HepG2 (cell line): ENCODE data around the gene MMP24OS. TPM values are rescaled to one million over a fixed set of nuclear protein-coding genes. Genes with fewer than 3 reads are reported as not detected.

Source experiments
- CCDC6 ChIP-seq: sonication (generic); formaldehyde crosslinking; IDR thresholded peaks from 2 replicates; pipeline ENCODE4 v1.8.1; 2022; ENCODE audit warnings: mild to moderate bottlenecking, missing genetic modification reagents, moderate library complexity
- ERF ChIP-seq: IDR thresholded peaks from 2 replicates; pipeline ENCODE4 v1.6.1; 2018; ENCODE audit warnings: missing biosample characterization, missing genetic modification reagents
- HNRNPLL ChIP-seq: fragments of 200-400 bp; formaldehyde crosslinking; IDR thresholded peaks from 2 replicates; pipeline ENCODE4 v1.6.1; 2017; ENCODE audit warnings: mild to moderate bottlenecking, low read depth, low read length; ENCODE audit not compliant: poor library complexity, severe bottlenecking
- KLF16 ChIP-seq, 2 experiments: sonication (generic) in 1 of 2; formaldehyde crosslinking in 1 of 2; IDR thresholded peaks; 2 replicates each; pipeline versions ENCODE4 v1.6.1 to v1.8.0; 2016 to 2023; ENCODE audit warnings: missing genetic modification reagents in 2 of 2, missing compliant biosample characterization in 1 of 2
- MATR3 ChIP-seq: sonication (generic); formaldehyde crosslinking; IDR thresholded peaks from 2 replicates; pipeline ENCODE4 v1.4.0; 2020; ENCODE audit warnings: missing genetic modification reagents
- NFE2 ChIP-seq: sonication (generic); formaldehyde crosslinking; IDR thresholded peaks from 2 replicates; pipeline ENCODE4 v1.4.0; 2020; ENCODE audit warnings: missing genetic modification reagents
- PHF5A ChIP-seq: IDR thresholded peaks from one replicate; pipeline ENCODE4 v1.6.1; 2018; ENCODE audit warnings: low read depth, missing genetic modification reagents; ENCODE audit not compliant: unreplicated experiment
- SMC3 ChIP-seq: IDR thresholded peaks from 2 replicates; pipeline ENCODE4 v1.6.1; 2011; ENCODE audit warnings: low read length, improper control_type of control experiment
- SP2 ChIP-seq: sonication (generic); formaldehyde crosslinking; IDR thresholded peaks from 2 replicates; pipeline ENCODE4 v1.5.1; 2020; ENCODE audit warnings: mild to moderate bottlenecking, missing genetic modification reagents
- ZMYM3 ChIP-seq: sonication (generic); formaldehyde crosslinking; IDR thresholded peaks from 2 replicates; pipeline ENCODE4 v1.5.1; 2020; ENCODE audit warnings: mild to moderate bottlenecking, missing genetic modification reagents
- ZNF10 ChIP-seq: sonication (generic); formaldehyde crosslinking; IDR thresholded peaks from 2 replicates; pipeline ENCODE4 v1.4.0; 2020; ENCODE audit warnings: mild to moderate bottlenecking, low read depth, missing genetic modification reagents, borderline replicate concordance
- ZNF431 ChIP-seq: sonication (generic); formaldehyde crosslinking; IDR thresholded peaks from 2 replicates; pipeline ENCODE4 v1.9.0; 2022; ENCODE audit warnings: missing genetic modification reagents, low read depth, mild to moderate bottlenecking, borderline replicate concordance
- ZNF605 ChIP-seq: sonication (generic); formaldehyde crosslinking; IDR thresholded peaks from 2 replicates; pipeline ENCODE4 v1.8.0; 2022; ENCODE audit warnings: mild to moderate bottlenecking, missing genetic modification reagents
- ZNF775 ChIP-seq: sonication (generic); formaldehyde crosslinking; IDR thresholded peaks from 2 replicates; pipeline ENCODE4 v1.4.0; 2020; ENCODE audit warnings: missing genetic modification reagents, mild to moderate bottlenecking, moderate library complexity, borderline replicate concordance
- ZNF776 ChIP-seq: sonication (generic); formaldehyde crosslinking; IDR thresholded peaks from 2 replicates; pipeline ENCODE4 v1.4.0; 2020; ENCODE audit warnings: mild to moderate bottlenecking, missing genetic modification reagents
- polyA plus RNA-seq, 8 experiments: library from polyadenylated mRNA; depleted of rRNA in 3 of 8; stranded (reverse) in 7 of 8; unstranded in 1 of 8; fragments of >200 nt; fragmentation: Illumina TruSeq in 4 of 8; extraction: Trizol in 4 of 8; gene quantifications; 2 replicates each; pipeline versions ENCODE4 v1.2.1 to v1.2.3, GENCODE V29; 2011 to 2016; ENCODE audit warnings: low read depth in 4 of 8, missing spikeins in 1 of 8, mixed read lengths in 1 of 8; ENCODE audit not compliant: insufficient read depth in 1 of 8
- total RNA-seq, 5 experiments: library from RNA; depleted of rRNA; stranded (reverse); fragments of >200 nt; fragmentation: Illumina TruSeq; extraction: Trizol; gene quantifications; 2 replicates each; pipeline ENCODE4 v1.2.3, GENCODE V29; 2016; ENCODE audit warnings: low read depth in 1 of 5
- TF ChIP-seq, protein P1 (sequence below): IDR thresholded peaks from 2 replicates; pipeline ENCODE4 v1.6.1; 2018; ENCODE audit warnings: missing genetic modification reagents, mild to moderate bottlenecking, missing compliant biosample characterization
- TF ChIP-seq, protein P2 (sequence below): sonication (generic); formaldehyde crosslinking; IDR thresholded peaks from 2 replicates; pipeline ENCODE4 v1.4.0; 2020; ENCODE audit warnings: missing genetic modification reagents, mild to moderate bottlenecking, borderline replicate concordance
- TF ChIP-seq, protein P3 (sequence below): sonication (generic); formaldehyde crosslinking; IDR thresholded peaks from 2 replicates; pipeline ENCODE4 v1.5.0; 2020; ENCODE audit warnings: missing genetic modification reagents
- TF ChIP-seq, protein P4 (sequence below): sonication (generic); formaldehyde crosslinking; IDR thresholded peaks from 2 replicates; pipeline ENCODE4 v1.4.0; 2020; ENCODE audit warnings: missing genetic modification reagents

The MMP24OS gene
- total and polyA plus RNA-seq, 2 of the 13 experiments (the other 11 are each of a cell fraction or from before 2014, with no cell fraction given): 6.0 to 8.5 TPM

DNA sequence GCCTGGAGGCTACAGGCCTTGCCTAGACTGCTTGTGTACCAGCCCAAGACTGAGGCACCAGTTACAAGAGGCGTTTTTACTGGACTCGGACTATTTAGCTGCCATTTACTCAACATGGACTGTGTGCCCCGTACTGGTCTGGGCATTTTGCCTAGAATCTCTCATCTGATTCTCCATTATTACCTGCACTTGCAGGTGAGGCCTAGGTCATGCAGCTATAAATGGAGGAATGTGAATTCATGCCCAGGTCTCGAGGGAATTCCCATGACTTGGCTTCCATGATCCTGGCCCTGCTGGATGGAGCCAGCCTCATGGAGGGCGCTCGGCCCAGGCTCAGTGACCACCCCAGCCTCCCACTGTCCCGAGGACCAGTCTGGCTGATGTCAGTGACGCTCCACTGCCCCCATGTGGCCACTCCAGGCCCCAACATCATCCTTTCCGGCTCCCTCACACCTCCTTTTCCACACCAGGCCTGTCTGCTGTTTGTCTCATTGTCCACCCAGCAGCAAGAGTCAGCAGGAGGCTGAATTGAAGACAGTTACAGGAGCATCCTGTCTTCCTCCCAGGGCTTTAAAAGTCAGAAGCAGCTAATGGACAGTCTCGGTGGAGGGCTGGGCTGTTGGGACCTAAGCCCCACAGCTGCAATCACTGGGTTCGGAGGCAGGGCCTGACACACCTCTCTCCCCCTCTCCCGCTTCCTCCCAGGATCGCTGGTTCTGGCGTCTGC, 8.7 kb downstream of the MMP24OS start (continued):
- TF ChIP-seq, protein P1, sequence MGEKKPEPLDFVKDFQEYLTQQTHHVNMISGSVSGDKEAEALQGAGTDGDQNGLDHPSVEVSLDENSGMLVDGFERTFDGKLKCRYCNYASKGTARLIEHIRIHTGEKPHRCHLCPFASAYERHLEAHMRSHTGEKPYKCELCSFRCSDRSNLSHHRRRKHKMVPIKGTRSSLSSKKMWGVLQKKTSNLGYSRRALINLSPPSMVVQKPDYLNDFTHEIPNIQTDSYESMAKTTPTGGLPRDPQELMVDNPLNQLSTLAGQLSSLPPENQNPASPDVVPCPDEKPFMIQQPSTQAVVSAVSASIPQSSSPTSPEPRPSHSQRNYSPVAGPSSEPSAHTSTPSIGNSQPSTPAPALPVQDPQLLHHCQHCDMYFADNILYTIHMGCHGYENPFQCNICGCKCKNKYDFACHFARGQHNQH (CRISPR knock-in tag): peak; percentile 68; the same call in 1 of the 2 replicates
- TF ChIP-seq, protein P2, sequence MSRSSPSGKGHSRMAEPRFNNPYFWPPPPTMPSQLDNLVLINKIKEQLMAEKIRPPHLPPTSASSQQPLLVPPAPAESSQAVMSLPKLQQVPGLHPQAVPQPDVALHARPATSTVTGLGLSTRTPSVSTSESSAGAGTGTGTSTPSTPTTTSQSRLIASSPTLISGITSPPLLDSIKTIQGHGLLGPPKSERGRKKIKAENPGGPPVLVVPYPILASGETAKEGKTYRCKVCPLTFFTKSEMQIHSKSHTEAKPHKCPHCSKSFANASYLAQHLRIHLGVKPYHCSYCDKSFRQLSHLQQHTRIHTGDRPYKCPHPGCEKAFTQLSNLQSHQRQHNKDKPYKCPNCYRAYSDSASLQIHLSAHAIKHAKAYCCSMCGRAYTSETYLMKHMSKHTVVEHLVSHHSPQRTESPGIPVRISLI (CRISPR knock-in tag): peak; percentile 58; the same call in 1 of the 2 replicates
- TF ChIP-seq ZNF776 (CRISPR knock-in tag): 0 out of 2 replicates have a peak, but pooled peaks have one; percentile 23
- TF ChIP-seq, protein P3, sequence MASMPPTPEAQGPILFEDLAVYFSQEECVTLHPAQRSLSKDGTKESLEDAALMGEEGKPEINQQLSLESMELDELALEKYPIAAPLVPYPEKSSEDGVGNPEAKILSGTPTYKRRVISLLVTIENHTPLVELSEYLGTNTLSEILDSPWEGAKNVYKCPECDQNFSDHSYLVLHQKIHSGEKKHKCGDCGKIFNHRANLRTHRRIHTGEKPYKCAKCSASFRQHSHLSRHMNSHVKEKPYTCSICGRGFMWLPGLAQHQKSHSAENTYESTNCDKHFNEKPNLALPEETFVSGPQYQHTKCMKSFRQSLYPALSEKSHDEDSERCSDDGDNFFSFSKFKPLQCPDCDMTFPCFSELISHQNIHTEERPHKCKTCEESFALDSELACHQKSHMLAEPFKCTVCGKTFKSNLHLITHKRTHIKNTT (CRISPR knock-in tag): no peak
- TF ChIP-seq SP2 (CRISPR knock-in tag): no peak
- TF ChIP-seq ZNF775 (CRISPR knock-in tag): no peak
- TF ChIP-seq PHF5A: peak; percentile 29
- TF ChIP-seq HNRNPLL: peak; percentile 37
- peak; percentile 74 for TF ChIP-seq ZNF605
- TF ChIP-seq ZNF10 (CRISPR knock-in tag): no peak
- no peak for TF ChIP-seq NFE2 (CRISPR knock-in tag)
- TF ChIP-seq SMC3: peak; percentile 85
- TF ChIP-seq KLF16 (CRISPR knock-in tag; IDR thresholded peaks at IDR 0.05): no peak; a peak in 1 of 4 replicates
- TF ChIP-seq ZMYM3 (CRISPR knock-in tag): 0 out of 2 replicates have a peak, but pooled peaks have one; percentile 4
- TF ChIP-seq, protein P4, sequence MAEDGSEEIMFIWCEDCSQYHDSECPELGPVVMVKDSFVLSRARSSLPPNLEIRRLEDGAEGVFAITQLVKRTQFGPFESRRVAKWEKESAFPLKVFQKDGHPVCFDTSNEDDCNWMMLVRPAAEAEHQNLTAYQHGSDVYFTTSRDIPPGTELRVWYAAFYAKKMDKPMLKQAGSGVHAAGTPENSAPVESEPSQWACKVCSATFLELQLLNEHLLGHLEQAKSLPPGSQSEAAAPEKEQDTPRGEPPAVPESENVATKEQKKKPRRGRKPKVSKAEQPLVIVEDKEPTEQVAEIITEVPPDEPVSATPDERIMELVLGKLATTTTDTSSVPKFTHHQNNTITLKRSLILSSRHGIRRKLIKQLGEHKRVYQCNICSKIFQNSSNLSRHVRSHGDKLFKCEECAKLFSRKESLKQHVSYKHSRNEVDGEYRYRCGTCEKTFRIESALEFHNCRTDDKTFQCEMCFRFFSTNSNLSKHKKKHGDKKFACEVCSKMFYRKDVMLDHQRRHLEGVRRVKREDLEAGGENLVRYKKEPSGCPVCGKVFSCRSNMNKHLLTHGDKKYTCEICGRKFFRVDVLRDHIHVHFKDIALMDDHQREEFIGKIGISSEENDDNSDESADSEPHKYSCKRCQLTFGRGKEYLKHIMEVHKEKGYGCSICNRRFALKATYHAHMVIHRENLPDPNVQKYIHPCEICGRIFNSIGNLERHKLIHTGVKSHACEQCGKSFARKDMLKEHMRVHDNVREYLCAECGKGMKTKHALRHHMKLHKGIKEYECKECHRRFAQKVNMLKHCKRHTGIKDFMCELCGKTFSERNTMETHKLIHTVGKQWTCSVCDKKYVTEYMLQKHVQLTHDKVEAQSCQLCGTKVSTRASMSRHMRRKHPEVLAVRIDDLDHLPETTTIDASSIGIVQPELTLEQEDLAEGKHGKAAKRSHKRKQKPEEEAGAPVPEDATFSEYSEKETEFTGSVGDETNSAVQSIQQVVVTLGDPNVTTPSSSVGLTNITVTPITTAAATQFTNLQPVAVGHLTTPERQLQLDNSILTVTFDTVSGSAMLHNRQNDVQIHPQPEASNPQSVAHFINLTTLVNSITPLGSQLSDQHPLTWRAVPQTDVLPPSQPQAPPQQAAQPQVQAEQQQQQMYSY (CRISPR knock-in tag): no peak
- TF ChIP-seq ZNF431 (CRISPR knock-in tag): no peak
- TF ChIP-seq MATR3: no peak
- TF ChIP-seq CCDC6 (CRISPR knock-in tag): peak; percentile 75; the same call in 1 of the 2 replicates
- peak; percentile 87; the same call in 1 of the 2 replicates for TF ChIP-seq ERF (CRISPR knock-in tag)
